Activated CD4-positive, CD25-positive, alpha-beta regulatory T cell treated with anti-CD3 and anti-CD28 coated beads, Interleukin-2, amount 50 U/mL, for 24 hours (primary cell): Measurements from ENCODE around the gene DDX23.

Source experiments
- ATAC-seq, 2 donors: fragments of 150-1000 bp; cut with Tn5 transposase; one replicate each; pipeline ENCODE4 v1.10.0; 2021; ENCODE audit warnings: mild to moderate bottlenecking in 1 of 2, moderate library complexity in 1 of 2

DDX23 gene

GRCh38 chr12:48794870-48795269, 57.1 kb downstream of the DDX23 start:
- ATAC-seq = no peak

- no peak for ATAC-seq
Observed at GRCh38 chr12:48793696-48794095, 58.3 kb downstream of the DDX23 start.

- ATAC-seq = no peak
Observed at GRCh38 chr12:48789858-48790326, 62.1 kb downstream of the DDX23 start.

- no peak for ATAC-seq
Observed at GRCh38 chr12:48788854-48789775, 62.8 kb downstream of the DDX23 start, which contains the start of gene ADCY6. TSS of gene ADCY6 (minus strand) at chr12:48789089. CDS start at chr12:48783434, 5,655 bp downstream.

GRCh38 chr12:48788524-48788853, 63.5 kb downstream of the DDX23 start:
- no peak for ATAC-seq

- ATAC-seq = no peak
Observed at GRCh38 chr12:48787791-48788523, 64.0 kb downstream of the DDX23 start.

GRCh38 chr12:48786591-48787544, 65.1 kb downstream of the DDX23 start:
- ATAC-seq = no peak

- no peak for ATAC-seq
Observed at GRCh38 chr12:48783432-48783831, 68.5 kb downstream of the DDX23 start.

GRCh38 chr12:48782457-48783395, 69.2 kb downstream of the DDX23 start:
- no peak for ATAC-seq

GRCh38 chr12:48781750-48782456, 70.1 kb downstream of the DDX23 start:
- no peak for ATAC-seq

GRCh38 chr12:48780381-48781025, 71.5 kb downstream of the DDX23 start:
- ATAC-seq = no peak

- ATAC-seq = no peak
Observed at GRCh38 chr12:48779869-48780268, 72.1 kb downstream of the DDX23 start.
